ENCODE results near the gene ACER3. TPM values are rescaled to one million over a fixed set of nuclear protein-coding genes. Genes with fewer than 3 reads are reported as not detected.

ACER3 gene
- total RNA-seq, 4 donors from 2014 or later, result 1.1 to 3.4 (median 2.6) TPM

DNA sequence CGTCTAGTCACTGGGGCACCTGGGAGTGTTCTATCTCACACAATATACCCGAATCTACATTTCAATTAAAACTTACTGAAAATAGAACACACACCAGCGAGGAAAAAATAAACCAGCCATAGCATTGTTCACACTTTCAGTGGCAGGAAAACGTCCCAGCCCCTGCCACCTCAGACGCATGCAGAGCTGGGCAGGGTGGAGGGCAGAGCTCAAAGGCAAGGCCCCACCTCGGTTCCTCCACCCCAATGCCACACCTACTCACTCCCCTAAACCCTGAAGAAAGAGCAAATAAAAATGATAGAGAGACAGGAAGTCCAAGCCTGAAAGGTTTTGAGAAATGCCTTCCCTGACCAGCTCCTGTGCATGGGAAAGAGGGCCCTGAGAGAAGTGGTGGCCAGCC is 188.3 kb downstream of the ACER3 start:
- intact Hi-C loops (cut with DNase I; ENCODE audit: low total_unique reads) (no loop called here), in situ Hi-C loops (cut with MboI; ENCODE audit: low sequenced_read_pairs in 4 of 4) (loop anchor here (5.0 to 10.0 kb wide), 3 partner anchors 43 to 136 kb away; no protein-coding TSS in a partner anchor)
- Histone ChIP-seq H3K27me3 (peaks cover 15 to 17% (median 16%) of the 10 kb centered on the region in 3 donors), H3K4me1 (peaks cover 3 to 5% of the 10 kb centered on the region in 2 donors), H3K9me3 (no peaks in the 10 kb centered on the region), H3K4me3 (no peak overlapping the region), H3K36me3 (no peaks in the 10 kb centered on the region), H3K27ac (no peak overlapping the region)
- TF ChIP-seq, protein P1, sequence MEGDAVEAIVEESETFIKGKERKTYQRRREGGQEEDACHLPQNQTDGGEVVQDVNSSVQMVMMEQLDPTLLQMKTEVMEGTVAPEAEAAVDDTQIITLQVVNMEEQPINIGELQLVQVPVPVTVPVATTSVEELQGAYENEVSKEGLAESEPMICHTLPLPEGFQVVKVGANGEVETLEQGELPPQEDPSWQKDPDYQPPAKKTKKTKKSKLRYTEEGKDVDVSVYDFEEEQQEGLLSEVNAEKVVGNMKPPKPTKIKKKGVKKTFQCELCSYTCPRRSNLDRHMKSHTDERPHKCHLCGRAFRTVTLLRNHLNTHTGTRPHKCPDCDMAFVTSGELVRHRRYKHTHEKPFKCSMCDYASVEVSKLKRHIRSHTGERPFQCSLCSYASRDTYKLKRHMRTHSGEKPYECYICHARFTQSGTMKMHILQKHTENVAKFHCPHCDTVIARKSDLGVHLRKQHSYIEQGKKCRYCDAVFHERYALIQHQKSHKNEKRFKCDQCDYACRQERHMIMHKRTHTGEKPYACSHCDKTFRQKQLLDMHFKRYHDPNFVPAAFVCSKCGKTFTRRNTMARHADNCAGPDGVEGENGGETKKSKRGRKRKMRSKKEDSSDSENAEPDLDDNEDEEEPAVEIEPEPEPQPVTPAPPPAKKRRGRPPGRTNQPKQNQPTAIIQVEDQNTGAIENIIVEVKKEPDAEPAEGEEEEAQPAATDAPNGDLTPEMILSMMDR (IDR thresholded peaks at IDR 0.05 in 4 of 5, conservative IDR thresholded peaks at IDR 0.05 in 1 of 5), result no peak
- TF ChIP-seq POLR2A (IDR thresholded peaks at IDR 0.05), result no peak
- ATAC-seq (no peak), DNase-seq (no peak)

GRCh38 chr11:77051511-77051910 is 190.8 kb downstream of the ACER3 start:
- peaks cover 3 to 5% of the 10 kb centered on the region in 2 donors for H3K4me1 ChIP-seq
- H3K27me3 ChIP-seq, result no peaks in the 10 kb centered on the region
- intact Hi-C loops (cut with DNase I; ENCODE audit: low total_unique reads), result no loop called here
- H3K36me3 ChIP-seq, result no peaks in the 10 kb centered on the region
- in situ Hi-C loops (cut with MboI; ENCODE audit: low sequenced_read_pairs in 4 of 4), result loop anchor here in 1 of 4 donors (5.0 kb wide), 1 partner anchor 41 kb away; no protein-coding TSS in a partner anchor
- H3K27ac ChIP-seq, result no peak overlapping the region
- TF ChIP-seq, protein P1 (IDR thresholded peaks at IDR 0.05 in 4 of 5, conservative IDR thresholded peaks at IDR 0.05 in 1 of 5), result no peak
- no peak for TF ChIP-seq POLR2A (IDR thresholded peaks at IDR 0.05)
- H3K4me3 ChIP-seq, result no peak overlapping the region
- no peak for DNase-seq
- ATAC-seq, result no peak
- peaks cover 0 to under 1% (median 0%) of the 10 kb centered on the region in 3 donors for H3K9me3 ChIP-seq

DNA sequence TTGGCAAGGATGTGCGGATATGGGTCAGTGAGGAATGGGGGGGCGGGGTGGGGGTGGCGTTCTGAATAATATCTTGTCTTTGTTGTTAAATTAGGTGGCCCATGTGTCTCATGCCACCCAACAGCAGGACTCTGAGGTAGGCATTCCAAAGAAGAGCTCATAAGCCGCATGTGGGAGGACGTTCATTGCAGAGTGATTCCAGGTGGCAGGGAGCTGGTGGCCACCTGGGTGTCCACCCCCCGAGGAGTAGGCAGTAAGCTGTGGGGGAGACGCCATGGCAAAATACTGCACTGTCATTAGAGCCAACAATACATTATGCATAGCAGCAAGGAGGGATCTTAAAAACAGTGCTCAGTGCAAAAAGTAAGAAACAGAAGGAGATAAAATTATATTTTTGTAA is 191.8 kb downstream of the ACER3 start:
- Histone ChIP-seq H3K27ac (no peak overlapping the region), H3K4me1 (no peaks in the 10 kb centered on the region), H3K27me3 (no peaks in the 10 kb centered on the region), H3K4me3 (no peak overlapping the region), H3K36me3 (no peaks in the 10 kb centered on the region), H3K9me3 (peaks cover 0 to 3% (median 0%) of the 10 kb centered on the region in 3 donors)
- intact Hi-C loops (cut with DNase I; ENCODE audit: low total_unique reads) (no loop called here), in situ Hi-C loops (cut with MboI; ENCODE audit: low sequenced_read_pairs in 4 of 4) (loop anchor here in 1 of 4 donors (5.0 kb wide), 1 partner anchor 40 kb away; no protein-coding TSS in a partner anchor)
- ATAC-seq (no peak), DNase-seq (no peak)
- TF ChIP-seq POLR2A (IDR thresholded peaks at IDR 0.05), result no peak
- TF ChIP-seq, protein P1 (IDR thresholded peaks at IDR 0.05 in 4 of 5, conservative IDR thresholded peaks at IDR 0.05 in 1 of 5), result no peak

DNA sequence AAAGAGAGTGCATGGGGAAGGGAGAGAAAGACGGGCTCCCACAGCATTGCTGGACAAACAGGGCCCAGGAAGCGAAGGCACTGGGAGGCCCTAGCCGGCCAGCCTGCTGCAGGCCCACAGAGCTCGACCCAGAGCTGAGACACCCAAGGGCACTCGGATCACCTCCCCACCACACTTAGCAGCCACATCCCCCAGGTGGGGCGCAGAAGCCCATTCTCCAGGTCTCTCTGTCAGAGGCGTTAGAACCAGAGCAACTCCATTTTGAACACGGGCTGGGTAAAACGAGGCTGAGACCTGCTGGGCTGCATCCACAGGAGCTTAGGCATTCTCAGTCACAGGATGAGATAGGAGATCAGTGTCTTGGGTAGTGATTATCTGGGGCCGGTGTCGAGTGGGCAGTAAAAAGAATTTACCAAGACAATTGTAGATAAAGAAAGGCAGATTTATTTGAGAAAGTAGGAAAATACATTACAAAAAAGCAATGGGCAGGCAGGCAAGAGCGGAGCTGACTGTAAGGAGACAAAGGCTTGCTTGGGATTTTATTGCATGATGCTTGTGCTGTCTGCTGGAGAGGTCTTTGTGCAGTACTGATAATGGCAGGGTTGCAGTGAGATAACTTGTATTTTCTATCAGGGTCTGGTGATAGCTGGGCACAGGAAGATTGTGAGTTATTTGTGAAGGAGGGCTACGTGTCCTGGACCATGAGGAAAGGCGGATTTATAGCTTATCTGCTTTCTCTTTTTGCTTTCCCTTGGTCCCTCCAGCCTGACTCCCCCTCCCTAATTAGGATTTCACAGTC is 192.7 kb downstream of the ACER3 start:
- in situ Hi-C loops (cut with MboI; ENCODE audit: low sequenced_read_pairs in 4 of 4), result loop anchor here in 1 of 4 donors (5.0 kb wide), 1 partner anchor 39 kb away; no protein-coding TSS in a partner anchor
- TF ChIP-seq, protein P1 (IDR thresholded peaks at IDR 0.05 in 4 of 5, conservative IDR thresholded peaks at IDR 0.05 in 1 of 5), result no peak
- no peak for TF ChIP-seq POLR2A (IDR thresholded peaks at IDR 0.05)
- Histone ChIP-seq H3K9me3 (peaks cover 0 to 3% (median 0%) of the 10 kb centered on the region in 3 donors), H3K27ac (no peak overlapping the region), H3K36me3 (no peaks in the 10 kb centered on the region), H3K4me1 (no peaks in the 10 kb centered on the region), H3K27me3 (no peaks in the 10 kb centered on the region), H3K4me3 (no peak overlapping the region)
- intact Hi-C loops (cut with DNase I; ENCODE audit: low total_unique reads), result no loop called here
- DNase-seq (no peak), ATAC-seq (no peak)
